Measurements from ENCODE around the gene NANOS3. TPM values are rescaled to one million over a fixed set of nuclear protein-coding genes. Genes with fewer than 3 reads are reported as not detected.
A peak's percentile ranks its signal among the peaks of the same experiment; 100 is the strongest.
"Not testable (repeated sequence)": the region's sequence is repeated elsewhere in the genome, so short reads cannot be mapped to it uniquely, and the experiment has no call there.

NANOS3 gene
- total RNA-seq, 8 experiments from 2014 or later: 1.4 to 14.9 (median 3.7) TPM; not detected in 2

GRCh38 chr19:13847407-13848339 is 29.3 kb upstream of the NANOS3 start:
- in situ Hi-C loops (cut with MboI; ENCODE audit: low pct_unique_long_range_greater_than_20kb in 2 of 9, low sequenced_read_pairs in 9 of 9, unreplicated experiment in 9 of 9): no loop called here
- peak overlapping the region; percentile 24 to 40 (median 31) for H3K4me3 ChIP-seq
- 0 to 79% (median 57%) methylated on average over 1 to 2 of the region's 47 CpGs; no CpG with 5 or more reads in 6 of the 10 experiments for WGBS, 10 experiments
- H3K4me1 ChIP-seq (replicated peaks in 1 of 2): peaks cover 39 to 44% of the 10 kb centered on the region in 2 donors
- peak overlapping the region; percentile 78 to 95 for H3K27ac ChIP-seq
- peak; percentile 31 to 62 (median 48) for ATAC-seq (replicated peaks in 6 of 8)

DNA sequence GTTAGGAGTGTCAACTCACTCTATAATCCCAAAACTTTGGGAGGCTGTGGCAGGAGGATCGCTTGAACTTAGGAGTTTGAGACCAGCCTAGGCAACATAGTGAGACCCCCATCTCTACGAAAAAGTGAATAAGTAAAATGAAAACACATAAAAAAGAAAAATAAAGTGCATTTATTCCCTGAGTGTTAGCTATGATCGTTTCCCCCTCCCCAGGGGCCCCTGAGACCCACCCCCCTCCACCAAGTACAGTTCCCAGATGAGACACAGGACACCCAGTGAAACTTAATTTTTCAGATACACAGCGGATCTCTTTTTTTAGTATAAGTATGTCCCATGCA is 28.6 kb upstream of the NANOS3 start:
- Histone ChIP-seq H3K27ac (no peak overlapping the region), H3K4me3 (no peak overlapping the region), H3K4me1 (replicated peaks in 1 of 2) (peaks cover 35 to 41% of the 10 kb centered on the region in 2 donors)
- in situ Hi-C loops (cut with MboI; ENCODE audit: low pct_unique_long_range_greater_than_20kb in 2 of 9, low sequenced_read_pairs in 9 of 9, unreplicated experiment in 9 of 9): no loop called here
- ATAC-seq (replicated peaks in 6 of 8): no peak
- WGBS, 10 experiments: 60 to 100% (median 100%) methylated on average over 1 to 3 of the region's 4 CpGs; no CpG with 5 or more reads in 4 of the 10 experiments

DNA sequence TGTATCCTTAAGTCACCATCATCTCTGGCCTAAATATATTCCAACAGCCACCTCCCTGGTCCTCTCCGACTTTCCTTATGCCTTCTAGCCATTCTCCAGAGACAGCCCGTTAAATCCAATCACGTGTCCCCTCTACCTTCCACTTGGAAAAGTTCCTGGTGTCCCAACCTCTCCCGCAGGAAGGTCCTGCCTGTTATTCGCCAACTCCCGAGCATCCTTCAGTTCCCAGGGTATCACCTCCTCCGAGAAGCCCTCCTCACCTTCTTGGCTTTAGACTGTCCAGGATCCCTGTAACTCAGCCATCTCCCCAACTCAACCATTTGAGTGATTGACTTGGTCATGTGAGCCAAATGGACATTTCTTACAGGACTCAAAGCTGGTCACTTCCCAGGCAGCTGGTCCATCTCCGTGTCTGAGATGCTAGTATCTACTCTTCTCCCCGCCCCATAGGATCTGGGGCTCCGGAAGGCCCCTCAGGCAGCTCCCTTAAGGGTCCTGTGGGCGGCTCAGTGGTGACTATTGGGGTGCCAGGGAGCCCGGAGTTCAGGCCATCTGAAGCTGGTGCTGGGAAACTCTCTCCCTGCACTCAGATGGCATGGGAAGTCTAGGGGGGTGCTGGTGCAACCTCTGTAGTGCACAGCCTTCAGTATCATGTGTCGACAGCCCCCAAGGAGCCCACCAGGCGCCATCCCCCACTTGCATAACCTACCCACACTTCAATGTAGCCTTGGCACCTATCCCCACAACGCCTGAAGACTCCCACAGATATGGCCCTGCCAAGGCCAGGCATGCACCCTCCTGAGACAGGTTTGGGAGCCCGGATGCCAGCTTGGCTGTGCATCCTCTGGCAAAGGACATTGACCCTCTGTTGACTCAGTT is 27.9 kb upstream of the NANOS3 start:
- Histone ChIP-seq H3K4me1 (replicated peaks in 1 of 2) (peaks cover 28 to 34% of the 10 kb centered on the region in 2 donors), H3K27ac (no peak overlapping the region), H3K4me3 (no peak overlapping the region)
- in situ Hi-C loops (cut with MboI; ENCODE audit: low pct_unique_long_range_greater_than_20kb in 2 of 9, low sequenced_read_pairs in 9 of 9, unreplicated experiment in 9 of 9): no loop called here
- no peak for ATAC-seq (replicated peaks in 6 of 8)
- 27 to 84% (median 66%) methylated on average over 1 to 7 of the region's 16 CpGs; no CpG with 5 or more reads in 1 of the 10 experiments for WGBS, 10 experiments

DNA sequence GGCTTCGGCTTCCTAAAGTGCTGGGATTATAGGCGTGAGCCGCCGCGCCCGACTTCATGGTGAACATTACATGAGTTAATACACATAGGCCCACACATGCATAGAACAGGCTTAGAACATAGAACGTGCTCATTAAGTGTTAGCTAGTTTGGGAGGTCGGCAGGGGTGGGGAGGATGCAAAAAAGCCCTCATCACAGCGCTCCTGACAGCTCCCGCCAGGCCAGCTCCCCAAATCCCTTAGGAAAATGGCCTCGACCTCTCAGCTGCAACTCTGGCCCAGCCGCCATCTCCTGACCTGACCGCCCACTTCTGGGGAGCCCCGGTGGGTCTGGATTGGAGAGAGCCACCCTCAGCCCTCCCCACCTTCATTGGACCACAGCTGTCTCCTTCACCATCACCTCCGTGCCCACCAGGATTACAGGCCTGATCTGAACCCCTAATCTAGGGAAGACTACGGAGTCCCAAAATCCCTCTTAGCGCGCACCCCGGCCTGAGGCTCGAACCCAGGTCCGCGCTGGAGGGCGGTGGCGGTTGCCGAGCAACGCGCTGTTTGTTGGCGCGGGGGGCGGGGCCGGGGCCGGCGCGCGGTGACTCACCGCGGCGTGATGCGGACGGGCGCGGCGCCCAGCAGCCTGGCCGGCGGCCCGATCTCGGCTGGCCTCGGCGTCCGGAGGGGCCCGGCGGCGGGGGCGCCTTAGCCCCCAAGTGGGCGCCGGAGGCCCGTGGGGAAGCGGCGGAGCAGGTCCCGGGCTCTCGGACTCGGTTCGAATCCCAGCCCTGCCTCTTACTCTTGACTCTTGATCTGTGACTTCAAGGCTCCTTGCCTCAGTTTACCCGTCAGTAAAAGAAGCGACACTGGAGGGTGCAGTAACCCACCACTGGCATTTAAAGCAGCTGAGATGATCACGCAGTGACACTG is 26.7 kb upstream of the NANOS3 start:
- Histone ChIP-seq H3K4me1 (replicated peaks in 1 of 2) (peaks cover 28 to 31% of the 10 kb centered on the region in 2 donors), H3K4me3 (no peak overlapping the region), H3K27ac (peak overlapping the region; percentile 33 to 64)
- peak; percentile 12 to 55 (median 38) for ATAC-seq (replicated peaks in 6 of 8)
- in situ Hi-C loops (cut with MboI; ENCODE audit: low pct_unique_long_range_greater_than_20kb in 2 of 9, low sequenced_read_pairs in 9 of 9, unreplicated experiment in 9 of 9): loop anchor here in 7 of 9 experiments (25.0 kb wide), 2 partner anchors 238 to 263 kb away; no protein-coding TSS in a partner anchor
- 12 to 83% (median 22%) methylated on average over 1 to 10 of the region's 66 CpGs; no CpG with 5 or more reads in 2 of the 10 experiments for whole genome bisulfite sequencing, 10 experiments

- no peak overlapping the region for H3K4me3 ChIP-seq
- ATAC-seq (replicated peaks in 6 of 8): peak; percentile 18 to 56 (median 43)
- in situ Hi-C loops (cut with MboI; ENCODE audit: low pct_unique_long_range_greater_than_20kb in 2 of 9, low sequenced_read_pairs in 9 of 9, unreplicated experiment in 9 of 9): loop anchor here in 7 of 9 experiments (25.0 kb wide), 2 partner anchors 239 to 264 kb away; no protein-coding TSS in a partner anchor
- WGBS, 10 experiments: 0 to 93% (median 40%) methylated on average over 1 to 11 of the region's 26 CpGs; no CpG with 5 or more reads in 3 of the 10 experiments
- H3K27ac ChIP-seq: peak overlapping the region; percentile 33 to 64
- H3K4me1 ChIP-seq (replicated peaks in 1 of 2): peaks cover 28 to 30% of the 10 kb centered on the region in 2 donors
Observed at GRCh38 chr19:13850910-13851733, 25.8 kb upstream of the NANOS3 start.

- Histone ChIP-seq H3K4me1 (replicated peaks in 1 of 2) (peaks cover 22 to 24% of the 10 kb centered on the region in 2 donors), H3K27ac (peak overlapping the region in 1 of 2 donors; percentile 64)
- not testable (repeated sequence) for H3K4me3 ChIP-seq; ATAC-seq (replicated peaks in 6 of 8)
- in situ Hi-C loops (cut with MboI; ENCODE audit: low pct_unique_long_range_greater_than_20kb in 2 of 9, low sequenced_read_pairs in 9 of 9, unreplicated experiment in 9 of 9): loop anchor here in 7 of 9 experiments (25.0 kb wide), 2 partner anchors 239 to 264 kb away; no protein-coding TSS in a partner anchor
- 42 to 100% (median 89%) methylated on average over 2 to 5 of the region's 5 CpGs; no CpG with 5 or more reads in 4 of the 10 experiments for WGBS, 10 experiments
Observed at GRCh38 chr19:13851734-13852114, 25.2 kb upstream of the NANOS3 start.

- not testable (repeated sequence) for H3K27ac ChIP-seq; H3K4me3 ChIP-seq; ATAC-seq (replicated peaks in 6 of 8)
- in situ Hi-C loops (cut with MboI; ENCODE audit: low pct_unique_long_range_greater_than_20kb in 2 of 9, low sequenced_read_pairs in 9 of 9, unreplicated experiment in 9 of 9): loop anchor here in 7 of 9 experiments (25.0 kb wide), 2 partner anchors 240 to 265 kb away; no protein-coding TSS in a partner anchor
- peaks cover 17 to 19% of the 10 kb centered on the region in 2 donors for H3K4me1 ChIP-seq (replicated peaks in 1 of 2)
- WGBS, 10 experiments: 18 to 100% (median 89%) methylated on average over 1 to 7 of the region's 12 CpGs; no CpG with 5 or more reads in 4 of the 10 experiments
Observed at GRCh38 chr19:13852171-13852707, 24.7 kb upstream of the NANOS3 start.

GRCh38 chr19:13856497-13856896 is 20.4 kb upstream of the NANOS3 start:
- peaks cover 0 to 2% of the 10 kb centered on the region in 2 donors for H3K4me1 ChIP-seq (replicated peaks in 1 of 2)
- in situ Hi-C loops (cut with MboI; ENCODE audit: low pct_unique_long_range_greater_than_20kb in 2 of 9, low sequenced_read_pairs in 9 of 9, unreplicated experiment in 9 of 9): loop anchor here in 7 of 9 experiments (25.0 kb wide), 2 partner anchors 244 to 269 kb away; no protein-coding TSS in a partner anchor
- no peak for ATAC-seq (replicated peaks in 6 of 8)
- H3K4me3 ChIP-seq: no peak overlapping the region
- 36 to 100% (median 75%) methylated on average over 1 to 2 of the region's 2 CpGs; no CpG with 5 or more reads in 3 of the 10 experiments for WGBS, 10 experiments
- no peak overlapping the region for H3K27ac ChIP-seq

DNA sequence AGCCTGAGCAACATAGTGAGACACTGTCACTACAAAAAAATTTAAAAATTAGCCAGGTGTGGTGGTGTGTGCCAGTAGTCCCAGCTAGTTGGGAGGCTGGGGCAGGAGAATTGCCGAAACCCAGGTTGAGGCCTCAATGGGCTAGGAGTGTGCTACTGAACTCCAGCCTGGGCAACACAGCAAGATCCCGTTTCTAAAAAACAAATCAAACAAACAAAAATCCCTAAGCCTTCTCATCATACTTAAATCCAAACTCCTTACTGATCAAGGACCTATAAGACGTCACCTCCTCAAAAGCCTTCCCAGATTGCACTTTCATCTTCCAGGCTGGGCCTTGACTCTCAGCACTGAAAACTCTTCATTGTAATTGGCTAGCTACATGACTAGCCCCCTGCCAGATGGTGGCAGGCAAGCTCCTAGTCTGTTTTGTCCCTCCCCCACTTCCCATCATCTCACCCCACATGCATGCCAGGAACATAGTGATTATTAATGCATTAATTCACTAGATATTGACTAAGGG is 17.5 kb upstream of the NANOS3 start:
- Histone ChIP-seq H3K27ac (no peak overlapping the region), H3K4me1 (replicated peaks in 1 of 2) (peaks cover 10 to 14% of the 10 kb centered on the region in 2 donors), H3K4me3 (no peak overlapping the region)
- in situ Hi-C loops (cut with MboI; ENCODE audit: low pct_unique_long_range_greater_than_20kb in 2 of 9, low sequenced_read_pairs in 9 of 9, unreplicated experiment in 9 of 9): loop anchor here in 7 of 9 experiments (25.0 kb wide), 2 partner anchors 247 to 272 kb away; no protein-coding TSS in a partner anchor
- no peak for ATAC-seq (replicated peaks in 6 of 8)
- WGBS, 10 experiments: 78 to 100% (median 100%) methylated on average over 1 to 3 of the region's 3 CpGs; no CpG with 5 or more reads in 2 of the 10 experiments

- no peak for ATAC-seq (replicated peaks in 6 of 8)
- Histone ChIP-seq H3K4me1 (replicated peaks in 1 of 2) (peaks cover 14 to 18% of the 10 kb centered on the region in 2 donors), H3K4me3 (no peak overlapping the region), H3K27ac (no peak overlapping the region)
- in situ Hi-C loops (cut with MboI; ENCODE audit: low pct_unique_long_range_greater_than_20kb in 2 of 9, low sequenced_read_pairs in 9 of 9, unreplicated experiment in 9 of 9): loop anchor here in 8 of 9 experiments (10.0 to 25.0 kb wide), 4 partner anchors 76 to 274 kb away; no protein-coding TSS in a partner anchor
- 39 to 100% (median 87%) methylated on average over 1 to 7 of the region's 13 CpGs; no CpG with 5 or more reads in 2 of the 10 experiments for WGBS, 10 experiments
Observed at GRCh38 chr19:13860679-13861391, 16.1 kb upstream of the NANOS3 start.

Data from motor neuron (in vitro differentiated cells).